Activated T-cell treated with anti-CD3 and anti-CD28 coated beads, Interleukin-2, amount 50 U/mL, for 24 hours (primary cell): Measurements from ENCODE around the gene LECT2.

Source experiments
- DNase-seq: peaks from one replicate; pipeline ENCODE4 v3.0.0-alpha.2; 2020
- H3K27ac Mint-ChIP-seq: 2 replicates; pipeline ENCODE4 v1.8.0; 2020; ENCODE audit warnings: mild to moderate bottlenecking, mixed read lengths
- H3K27me3 Mint-ChIP-seq: 2 replicates; pipeline ENCODE4 v1.8.0; 2020; ENCODE audit warnings: mixed read lengths
- H3K36me3 Mint-ChIP-seq: 2 replicates; pipeline ENCODE4 v1.8.0; 2020; ENCODE audit warnings: low read depth, mixed read lengths
- H3K4me1 Mint-ChIP-seq: 2 replicates; pipeline ENCODE4 v1.8.0; 2020; ENCODE audit warnings: low read depth, mixed read lengths
- H3K4me3 Mint-ChIP-seq: 2 replicates; pipeline ENCODE4 v1.8.0; 2020; ENCODE audit warnings: mild to moderate bottlenecking, moderate library complexity, mixed read lengths
- H3K9me3 Mint-ChIP-seq: 2 replicates; pipeline ENCODE4 v1.8.0; 2020; ENCODE audit warnings: mixed read lengths

LECT2 gene

GRCh38 chr5:135989686-135990085 lies 34.9 kb upstream of the LECT2 start:
- Mint-ChIP-seq H3K36me3 (no peaks in the 10 kb centered on the region), H3K27ac (no peak overlapping the region), H3K4me3 (no peak overlapping the region), H3K9me3 (no peaks in the 10 kb centered on the region), H3K27me3 (peaks cover 7% of the 10 kb centered on the region), H3K4me1 (no peaks in the 10 kb centered on the region)
- no peak for DNase-seq

GRCh38 chr5:135988546-135988945 lies 33.8 kb upstream of the LECT2 start:
- Mint-ChIP-seq H3K4me3 (no peak overlapping the region), H3K27ac (no peak overlapping the region), H3K36me3 (no peaks in the 10 kb centered on the region), H3K27me3 (peaks cover 6% of the 10 kb centered on the region), H3K9me3 (no peaks in the 10 kb centered on the region), H3K4me1 (no peaks in the 10 kb centered on the region)
- DNase-seq: no peak

DNA sequence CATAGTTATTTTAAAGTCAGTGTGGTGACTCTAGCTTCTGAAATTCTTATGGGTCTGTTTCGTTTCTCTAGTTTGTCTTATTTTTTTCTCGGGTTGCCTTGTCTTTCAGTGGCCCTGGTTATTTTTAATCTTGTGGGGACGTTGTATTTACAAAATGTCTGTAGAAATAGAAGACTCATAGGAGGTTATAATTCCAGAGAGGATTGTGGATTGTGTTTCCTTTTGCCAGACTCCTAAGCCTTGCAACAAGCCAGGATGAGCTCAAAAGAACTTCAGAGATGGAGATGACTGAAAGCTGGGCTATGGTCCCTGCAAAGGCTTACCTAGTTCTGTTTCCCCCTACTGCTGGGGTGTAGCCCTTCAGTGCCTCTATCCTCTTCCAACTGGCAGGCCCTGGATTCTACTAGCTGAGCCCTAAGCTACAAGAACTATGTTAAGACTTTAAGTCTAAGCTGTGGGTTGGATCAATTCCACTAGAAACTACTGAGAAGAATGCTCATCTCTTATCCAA lies 32.2 kb upstream of the LECT2 start:
- Mint-ChIP-seq H3K27me3 (peaks cover 6% of the 10 kb centered on the region), H3K4me3 (no peak overlapping the region), H3K36me3 (no peaks in the 10 kb centered on the region), H3K4me1 (no peaks in the 10 kb centered on the region), H3K27ac (no peak overlapping the region), H3K9me3 (peaks cover 3% of the 10 kb centered on the region)
- no peak for DNase-seq

DNA sequence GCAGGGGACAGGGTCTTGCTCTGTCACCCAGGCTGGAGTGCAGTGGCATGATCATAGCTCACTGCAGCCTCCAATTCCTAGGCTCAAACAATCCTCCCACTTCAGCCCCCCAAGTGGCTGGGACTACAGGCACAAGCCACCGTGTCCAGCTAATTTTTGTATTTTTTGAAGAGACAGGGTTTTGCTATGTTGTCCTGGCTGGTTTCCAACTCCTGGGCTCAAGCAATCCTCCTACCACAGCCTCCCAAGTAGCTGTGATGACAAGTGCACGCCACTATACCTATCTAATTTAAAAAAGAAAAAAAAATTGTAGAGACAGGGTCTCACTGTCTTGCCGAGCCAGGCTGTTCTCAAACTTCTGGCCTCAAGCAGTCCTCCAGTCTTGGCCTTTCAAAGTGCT lies 31.6 kb upstream of the LECT2 start:
- Mint-ChIP-seq H3K4me3 (no peak overlapping the region), H3K27me3 (peaks cover 6% of the 10 kb centered on the region), H3K36me3 (no peaks in the 10 kb centered on the region), H3K9me3 (peaks cover 3% of the 10 kb centered on the region), H3K27ac (no peak overlapping the region), H3K4me1 (no peaks in the 10 kb centered on the region)
- DNase-seq: no peak

- DNase-seq: no peak
- peaks cover 6% of the 10 kb centered on the region for H3K27me3 Mint-ChIP-seq
Observed at GRCh38 chr5:135985951-135986350, 31.2 kb upstream of the LECT2 start.

DNA sequence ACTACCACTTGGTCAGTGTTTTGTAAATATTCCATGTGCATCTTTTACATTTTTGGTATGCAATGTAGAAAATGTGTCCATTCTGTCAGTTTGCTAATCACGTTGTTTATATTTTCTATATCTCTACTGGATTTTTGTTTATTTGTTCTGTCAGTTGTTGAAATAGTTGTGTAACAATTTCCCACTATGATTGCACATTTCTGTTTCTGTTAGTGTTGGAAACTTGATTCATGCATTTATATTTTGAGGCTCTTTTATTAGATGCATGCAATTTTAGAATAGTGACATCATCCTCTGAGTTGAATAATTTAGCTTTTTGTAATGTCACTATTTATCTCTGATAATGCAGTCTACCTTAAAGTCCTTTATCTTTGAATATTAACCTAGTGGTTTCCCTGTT lies 25.8 kb upstream of the LECT2 start:
- Mint-ChIP-seq H3K27me3 (peaks cover 22% of the 10 kb centered on the region), H3K4me3 (no peak overlapping the region), H3K4me1 (no peaks in the 10 kb centered on the region), H3K36me3 (no peaks in the 10 kb centered on the region), H3K27ac (no peak overlapping the region), H3K9me3 (peaks cover 3% of the 10 kb centered on the region)
- DNase-seq: no peak

More at GRCh38 chr5:135985951-135986350, 31.2 kb upstream of the LECT2 start:
- H3K36me3 Mint-ChIP-seq: no peaks in the 10 kb centered on the region
- H3K9me3 Mint-ChIP-seq: peaks cover 3% of the 10 kb centered on the region
- H3K4me1 Mint-ChIP-seq: no peaks in the 10 kb centered on the region
- H3K4me3 Mint-ChIP-seq: no peak overlapping the region
- no peak overlapping the region for H3K27ac Mint-ChIP-seq

DNA sequence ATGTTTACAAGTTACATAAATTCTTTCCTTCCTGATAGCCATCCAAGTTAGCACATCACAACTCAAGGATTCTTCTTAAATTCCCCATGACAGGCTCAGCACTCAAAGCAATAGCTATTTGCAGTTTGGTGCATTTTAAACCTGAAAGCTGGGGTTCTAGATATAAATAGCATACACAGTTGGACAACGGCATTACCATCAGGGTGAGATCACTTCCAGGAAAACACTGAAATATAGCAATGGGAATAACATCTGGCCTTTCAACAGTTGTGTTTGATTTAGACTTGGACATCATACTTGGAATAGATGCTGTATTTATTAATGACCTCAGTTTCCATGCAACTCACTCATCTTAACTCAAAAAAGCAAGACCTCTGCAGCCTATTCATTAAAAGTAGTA lies 24.7 kb upstream of the LECT2 start:
- Mint-ChIP-seq H3K4me1 (no peaks in the 10 kb centered on the region), H3K4me3 (no peak overlapping the region), H3K27me3 (peaks cover 33% of the 10 kb centered on the region), H3K27ac (no peak overlapping the region), H3K36me3 (no peaks in the 10 kb centered on the region), H3K9me3 (peaks cover 3% of the 10 kb centered on the region)
- no peak for DNase-seq

DNA sequence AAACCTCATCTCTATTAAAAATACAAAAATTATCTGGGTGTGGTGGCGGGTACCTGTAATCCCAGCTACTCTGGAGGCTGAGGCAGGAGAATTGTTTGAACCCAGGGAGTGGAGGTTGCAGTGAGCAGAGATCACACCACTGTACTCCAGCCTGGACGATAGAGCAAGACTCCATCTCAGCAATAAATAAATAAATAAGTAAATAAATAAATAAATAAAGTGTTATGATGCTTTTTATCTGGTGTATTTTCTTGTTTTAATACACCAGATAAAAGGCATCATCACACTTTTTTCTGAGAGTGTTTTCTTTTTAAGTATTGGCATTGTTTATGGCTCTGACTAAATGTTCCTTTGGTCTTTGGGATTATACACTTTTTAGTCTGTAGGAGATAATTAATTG lies 24.2 kb upstream of the LECT2 start:
- no peak overlapping the region for H3K27ac Mint-ChIP-seq

GRCh38 chr5:135978212-135978631 lies 23.4 kb upstream of the LECT2 start:
- H3K27me3 Mint-ChIP-seq: peaks cover 46% of the 10 kb centered on the region
- H3K4me3 Mint-ChIP-seq: no peak overlapping the region

More for the DNA sequence above, 24.2 kb upstream of the LECT2 start:
- H3K36me3 Mint-ChIP-seq: no peaks in the 10 kb centered on the region
- peaks cover 3% of the 10 kb centered on the region for H3K9me3 Mint-ChIP-seq
- H3K27me3 Mint-ChIP-seq: peaks cover 38% of the 10 kb centered on the region
- no peak for DNase-seq
- H3K4me1 Mint-ChIP-seq: no peaks in the 10 kb centered on the region
- H3K4me3 Mint-ChIP-seq: no peak overlapping the region

DNA sequence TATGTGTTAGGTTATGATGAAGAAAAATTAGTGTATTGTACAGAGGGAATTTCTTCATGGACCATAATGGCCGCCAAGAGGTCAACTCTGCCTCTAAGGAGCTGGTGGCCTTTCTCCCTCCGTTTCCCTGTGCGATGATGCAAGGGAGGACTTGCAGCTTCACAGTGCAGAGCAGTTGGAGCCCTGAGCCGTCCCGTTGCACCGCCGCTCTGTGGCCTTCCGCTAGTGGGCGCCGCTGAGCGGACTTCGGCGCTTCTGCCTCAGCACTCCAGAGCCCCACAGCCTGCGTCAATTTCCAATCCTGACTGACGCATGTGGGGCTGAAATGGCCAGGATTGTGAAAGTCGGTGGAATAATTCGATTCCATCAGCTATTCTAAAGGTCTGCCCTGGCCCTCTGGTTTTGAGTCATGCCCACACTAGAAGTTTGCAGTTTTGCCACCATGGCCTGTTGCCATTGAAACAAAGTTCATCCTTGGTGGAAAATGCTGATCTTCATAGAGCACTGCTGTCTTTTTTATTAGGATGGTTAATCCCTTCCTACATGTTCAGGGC lies 22.7 kb upstream of the LECT2 start:
- Mint-ChIP-seq H3K27ac (no peak overlapping the region), H3K36me3 (no peaks in the 10 kb centered on the region), H3K4me1 (no peaks in the 10 kb centered on the region), H3K9me3 (peaks cover 3% of the 10 kb centered on the region), H3K27me3 (peaks cover 50% of the 10 kb centered on the region), H3K4me3 (no peak overlapping the region)
- DNase-seq: peak; percentile 66

More at GRCh38 chr5:135978212-135978631, 23.4 kb upstream of the LECT2 start:
- H3K36me3 Mint-ChIP-seq: no peaks in the 10 kb centered on the region
- H3K27ac Mint-ChIP-seq: no peak overlapping the region
- H3K4me1 Mint-ChIP-seq: no peaks in the 10 kb centered on the region
- DNase-seq: no peak
- peaks cover 3% of the 10 kb centered on the region for H3K9me3 Mint-ChIP-seq

DNA sequence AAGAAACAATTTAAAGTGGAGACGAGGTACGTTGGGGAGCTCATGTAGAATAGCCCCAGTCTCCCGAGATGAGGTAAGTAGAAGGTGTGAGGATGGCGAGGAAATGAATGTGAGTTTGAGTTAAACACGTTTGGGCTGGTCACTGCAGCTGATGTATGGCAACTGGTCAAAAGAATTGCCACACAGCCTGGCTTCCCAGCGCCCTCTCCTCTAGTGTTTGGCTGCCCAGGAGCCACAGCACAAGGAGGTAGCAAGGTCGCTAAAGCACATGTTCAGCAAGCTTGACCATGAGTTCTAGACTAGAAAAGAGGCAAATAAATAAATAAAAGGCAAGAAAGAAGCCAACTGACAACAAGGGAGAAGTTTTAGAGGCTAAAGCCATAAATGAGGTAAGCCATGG lies 21.4 kb upstream of the LECT2 start:
- H3K27ac Mint-ChIP-seq: no peak overlapping the region
- H3K4me3 Mint-ChIP-seq: no peak overlapping the region
- H3K4me1 Mint-ChIP-seq: no peaks in the 10 kb centered on the region
- peaks cover 56% of the 10 kb centered on the region for H3K27me3 Mint-ChIP-seq
- no peaks in the 10 kb centered on the region for H3K36me3 Mint-ChIP-seq
- DNase-seq: no peak
- H3K9me3 Mint-ChIP-seq: peaks cover 2% of the 10 kb centered on the region

DNA sequence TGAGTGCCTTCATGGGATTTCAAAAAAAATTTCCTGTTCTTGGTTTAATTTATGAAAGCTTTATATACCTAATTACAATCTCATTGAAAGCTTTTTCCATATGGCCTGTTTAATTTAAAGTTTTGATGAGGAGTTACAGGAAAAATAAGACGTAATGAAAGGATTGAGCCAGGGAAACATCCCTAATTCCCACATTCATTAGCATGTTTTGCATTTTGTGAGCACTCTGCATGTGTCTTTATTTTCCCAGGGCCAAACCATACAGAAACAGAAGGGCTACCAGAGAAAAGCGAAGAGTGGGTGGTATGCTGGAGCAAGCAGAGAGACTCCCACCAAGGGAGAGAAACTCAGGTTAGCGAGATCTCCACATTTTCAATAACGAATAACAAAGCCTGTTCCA lies 20.3 kb upstream of the LECT2 start:
- peaks cover 60% of the 10 kb centered on the region for H3K27me3 Mint-ChIP-seq
- peaks cover 4% of the 10 kb centered on the region for H3K9me3 Mint-ChIP-seq
- no peaks in the 10 kb centered on the region for H3K36me3 Mint-ChIP-seq
- no peak overlapping the region for H3K27ac Mint-ChIP-seq
- no peak for DNase-seq
- H3K4me3 Mint-ChIP-seq: no peak overlapping the region
- no peaks in the 10 kb centered on the region for H3K4me1 Mint-ChIP-seq

DNA sequence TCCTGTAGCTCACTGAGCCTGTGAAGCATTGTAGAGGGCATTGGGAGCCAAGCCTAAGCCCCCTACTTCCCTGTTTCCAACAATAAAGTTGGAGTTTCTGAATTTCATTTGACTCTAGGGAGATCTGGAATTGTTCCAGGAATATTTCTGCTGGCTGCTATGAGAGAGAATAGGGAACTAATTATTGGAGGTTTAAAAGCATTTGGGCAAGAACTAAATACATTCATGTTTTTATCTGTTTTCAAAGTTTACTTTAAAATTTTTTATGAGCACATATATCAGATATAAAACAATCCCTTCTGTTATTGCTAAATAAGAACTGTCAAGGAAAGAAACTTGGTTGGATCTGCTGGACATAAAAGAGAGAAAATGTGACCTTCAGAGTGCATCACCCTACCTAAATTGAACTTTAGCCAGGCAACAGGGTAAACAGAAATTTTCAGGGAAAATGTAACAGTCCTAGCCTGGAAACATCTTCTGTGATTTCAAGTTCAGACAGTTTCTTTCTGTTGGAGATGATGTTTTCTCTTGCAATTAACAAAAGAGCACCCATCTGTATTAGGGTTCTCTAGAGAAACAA lies 19.3 kb upstream of the LECT2 start:
- no peaks in the 10 kb centered on the region for H3K36me3 Mint-ChIP-seq
- DNase-seq: no peak
- peaks cover 4% of the 10 kb centered on the region for H3K9me3 Mint-ChIP-seq
- H3K27me3 Mint-ChIP-seq: peaks cover 60% of the 10 kb centered on the region
- no peaks in the 10 kb centered on the region for H3K4me1 Mint-ChIP-seq
- H3K4me3 Mint-ChIP-seq: no peak overlapping the region
- no peak overlapping the region for H3K27ac Mint-ChIP-seq

DNA sequence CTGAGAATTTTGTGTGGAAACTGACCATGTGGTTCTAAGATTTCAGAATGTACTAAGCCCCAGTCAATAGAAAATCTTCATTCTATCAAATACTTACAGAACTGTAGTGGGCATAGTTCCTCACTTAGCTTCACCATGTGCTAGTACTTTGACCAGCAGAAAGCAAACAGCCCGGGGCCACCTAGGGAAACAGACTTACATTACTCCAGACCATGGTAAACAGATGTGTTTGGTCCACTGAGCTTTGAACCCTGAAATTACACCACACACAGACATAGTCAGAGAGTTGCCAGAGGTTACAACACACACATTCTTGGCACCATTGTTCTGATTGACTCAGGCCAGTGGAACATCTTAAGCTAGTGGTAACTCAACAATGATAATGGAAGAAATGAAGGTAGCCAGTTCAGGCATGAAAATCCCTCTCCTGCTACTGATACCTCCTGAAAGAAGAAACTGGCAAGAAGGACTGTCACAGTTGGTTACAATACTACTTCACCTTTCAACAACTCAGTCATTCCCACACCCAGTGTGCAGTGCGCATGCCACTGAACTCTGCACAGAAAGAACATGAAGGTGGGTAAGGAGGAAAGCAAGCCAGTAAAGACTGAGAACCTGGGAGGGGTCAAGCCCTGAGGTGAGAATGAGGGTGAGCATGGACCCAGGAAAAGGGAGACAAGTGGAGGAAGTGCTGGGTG lies 18.7 kb upstream of the LECT2 start:
- no peaks in the 10 kb centered on the region for H3K4me1 Mint-ChIP-seq
- no peak overlapping the region for H3K4me3 Mint-ChIP-seq
- peaks cover 63% of the 10 kb centered on the region for H3K27me3 Mint-ChIP-seq
- peaks cover 4% of the 10 kb centered on the region for H3K9me3 Mint-ChIP-seq
- DNase-seq: no peak
- H3K27ac Mint-ChIP-seq: no peak overlapping the region
- H3K36me3 Mint-ChIP-seq: no peaks in the 10 kb centered on the region

- peaks cover 4% of the 10 kb centered on the region for H3K9me3 Mint-ChIP-seq
- no peak for DNase-seq
- H3K36me3 Mint-ChIP-seq: no peaks in the 10 kb centered on the region
- no peak overlapping the region for H3K27ac Mint-ChIP-seq
- no peaks in the 10 kb centered on the region for H3K4me1 Mint-ChIP-seq
- H3K4me3 Mint-ChIP-seq: no peak overlapping the region
- H3K27me3 Mint-ChIP-seq: peaks cover 52% of the 10 kb centered on the region
Observed at GRCh38 chr5:135971701-135972100, 16.9 kb upstream of the LECT2 start.
